Activated T-helper 1 cell treated with anti-CD3 and anti-CD28 coated beads, Interleukin-2, amount 50 U/mL, for 16 hours (primary cell): ENCODE measurements around the gene CREBRF.
"Not testable (repeated sequence)": the region's sequence is repeated elsewhere in the genome, so short reads cannot be mapped to it uniquely, and the experiment has no call there.

ENCODE experiments used
- DNase-seq, 2 donors: peaks; one replicate each; pipeline ENCODE4 v3.0.0-alpha.2; 2020; ENCODE audit warnings: low read depth in 1 of 2, low spot score in 1 of 2

The CREBRF gene, protein sequence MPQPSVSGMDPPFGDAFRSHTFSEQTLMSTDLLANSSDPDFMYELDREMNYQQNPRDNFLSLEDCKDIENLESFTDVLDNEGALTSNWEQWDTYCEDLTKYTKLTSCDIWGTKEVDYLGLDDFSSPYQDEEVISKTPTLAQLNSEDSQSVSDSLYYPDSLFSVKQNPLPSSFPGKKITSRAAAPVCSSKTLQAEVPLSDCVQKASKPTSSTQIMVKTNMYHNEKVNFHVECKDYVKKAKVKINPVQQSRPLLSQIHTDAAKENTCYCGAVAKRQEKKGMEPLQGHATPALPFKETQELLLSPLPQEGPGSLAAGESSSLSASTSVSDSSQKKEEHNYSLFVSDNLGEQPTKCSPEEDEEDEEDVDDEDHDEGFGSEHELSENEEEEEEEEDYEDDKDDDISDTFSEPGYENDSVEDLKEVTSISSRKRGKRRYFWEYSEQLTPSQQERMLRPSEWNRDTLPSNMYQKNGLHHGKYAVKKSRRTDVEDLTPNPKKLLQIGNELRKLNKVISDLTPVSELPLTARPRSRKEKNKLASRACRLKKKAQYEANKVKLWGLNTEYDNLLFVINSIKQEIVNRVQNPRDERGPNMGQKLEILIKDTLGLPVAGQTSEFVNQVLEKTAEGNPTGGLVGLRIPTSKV

GRCh38 chr5:173055983-173056782 is at the start of gene CREBRF:
TSS of gene CREBRF (plus strand) at chr5:173056352. CDS start at chr5:173080776, 24,424 bp downstream.
- DNase-seq, result peak; percentile 98 to 99

DNA sequence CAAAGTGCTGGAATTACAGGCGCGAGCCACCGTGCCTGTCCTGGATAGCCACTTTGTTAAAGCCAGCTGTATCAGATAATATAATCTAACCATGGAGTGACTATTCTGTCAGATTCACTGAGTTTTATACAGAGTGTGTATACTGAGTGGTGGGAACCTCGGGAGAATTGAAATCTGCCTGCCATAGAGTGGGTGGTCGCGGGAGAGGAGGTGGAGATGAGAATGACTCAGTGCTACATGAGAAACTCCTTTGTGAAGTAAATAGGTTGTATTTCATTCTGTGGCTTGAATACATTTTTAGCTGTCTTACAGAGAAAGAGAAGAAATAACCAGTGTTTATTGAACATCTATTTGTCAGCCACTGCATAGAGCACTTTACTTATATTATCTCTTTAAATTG is 46.1 kb upstream of the CREBRF start:
- DNase-seq, result no peak

DNA sequence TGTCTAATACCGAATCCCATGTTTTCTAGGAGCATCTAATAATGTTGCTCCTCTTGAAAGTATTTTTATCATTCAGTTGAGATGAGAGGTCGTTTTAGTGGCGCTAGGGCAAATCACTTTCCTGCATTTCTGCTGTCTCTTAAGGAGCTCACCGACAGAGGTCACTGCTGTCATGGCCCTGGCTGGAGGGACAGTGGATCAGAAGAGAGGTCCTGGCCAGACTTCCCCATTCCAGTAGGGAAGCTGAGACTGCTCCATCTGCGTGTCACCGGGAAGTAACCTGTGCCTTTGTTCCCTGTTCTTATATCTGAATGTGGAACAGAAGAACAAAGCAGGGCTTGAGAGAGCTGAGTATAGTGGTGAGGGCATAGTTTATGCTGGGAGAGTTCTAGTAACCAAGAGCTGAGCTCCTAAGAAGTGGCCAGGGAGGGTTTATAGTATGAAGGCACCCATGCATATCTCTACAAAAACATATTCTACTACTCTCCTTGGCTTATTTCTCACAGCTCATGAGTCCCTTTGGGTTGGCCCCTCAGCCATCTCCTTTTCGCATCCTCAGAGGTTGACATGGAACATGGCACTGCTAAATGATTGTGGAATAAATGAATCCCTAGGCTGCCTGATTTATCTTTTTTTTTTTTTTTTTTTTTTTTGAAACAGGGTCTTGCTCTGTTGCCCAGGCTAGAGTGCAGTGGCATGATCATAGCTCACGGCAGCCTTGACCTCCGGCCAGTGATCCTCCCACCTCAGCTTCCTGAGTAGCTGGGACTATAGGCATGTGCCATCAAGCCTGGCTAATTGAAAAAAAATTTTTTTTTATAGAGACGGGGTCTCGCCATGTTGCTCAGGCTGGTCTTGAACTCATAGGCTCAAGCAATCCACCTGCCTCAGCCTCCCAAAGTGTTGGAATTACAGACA is 45.3 kb upstream of the CREBRF start:
- DNase-seq, result no peak

DNA sequence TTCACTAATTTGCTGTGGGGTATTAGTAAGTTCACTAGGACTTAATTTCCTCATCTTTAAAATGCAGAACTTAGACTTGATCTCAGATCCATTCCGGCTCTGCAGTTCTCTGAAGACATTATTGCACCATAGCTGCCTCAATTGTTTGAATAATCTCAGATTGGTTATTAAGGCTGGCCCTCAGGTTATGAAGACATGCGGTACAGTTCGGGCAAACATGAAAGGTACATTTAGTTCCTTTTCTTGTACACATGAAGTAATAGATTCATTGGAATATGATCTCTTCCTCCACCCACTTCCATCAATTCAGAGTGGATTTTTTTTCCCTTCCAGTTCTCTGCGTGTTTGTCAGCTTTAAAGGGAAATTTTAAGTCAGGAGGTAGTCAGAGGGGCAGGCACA is 44.6 kb upstream of the CREBRF start:
- no peak for DNase-seq

DNA sequence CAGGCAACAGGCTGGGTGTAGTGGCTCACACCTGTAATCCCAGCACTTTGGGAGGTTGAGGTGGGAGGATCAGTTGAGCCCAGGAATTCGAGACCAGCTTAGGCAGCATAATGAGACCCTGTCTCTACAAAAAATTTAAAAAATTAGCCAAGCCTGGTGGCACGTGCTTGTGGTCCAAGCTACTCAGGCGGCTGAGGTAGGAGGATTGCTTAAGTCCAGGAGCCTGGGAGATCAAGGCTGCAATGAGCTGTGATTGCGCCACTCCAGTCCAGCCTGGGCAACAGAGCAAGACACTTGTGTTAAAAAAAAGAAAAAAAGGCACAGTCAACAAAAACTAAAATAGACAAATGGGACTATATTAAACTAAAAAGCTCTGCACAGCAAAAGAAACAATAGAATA is 43.3 kb upstream of the CREBRF start:
- DNase-seq, result no peak

DNA sequence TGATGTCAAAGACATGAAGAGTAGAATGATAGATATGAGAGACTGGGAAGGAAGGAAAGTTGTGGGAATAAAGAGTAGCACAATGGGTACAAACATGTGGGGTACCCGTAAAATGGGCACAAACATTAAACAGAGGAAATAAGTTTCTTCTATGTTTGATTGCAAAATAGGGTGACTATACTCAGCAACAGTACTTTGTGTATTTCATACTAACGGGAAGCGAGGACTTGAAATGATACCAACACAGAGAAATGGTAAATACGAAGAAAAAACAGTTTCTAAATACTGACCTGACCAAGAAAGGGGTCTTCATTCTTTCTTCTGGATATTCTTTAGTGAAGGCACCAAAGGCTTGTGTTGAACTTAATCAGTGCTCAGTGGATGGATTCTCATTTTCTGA is 41.5 kb upstream of the CREBRF start:
- no peak for DNase-seq

DNA sequence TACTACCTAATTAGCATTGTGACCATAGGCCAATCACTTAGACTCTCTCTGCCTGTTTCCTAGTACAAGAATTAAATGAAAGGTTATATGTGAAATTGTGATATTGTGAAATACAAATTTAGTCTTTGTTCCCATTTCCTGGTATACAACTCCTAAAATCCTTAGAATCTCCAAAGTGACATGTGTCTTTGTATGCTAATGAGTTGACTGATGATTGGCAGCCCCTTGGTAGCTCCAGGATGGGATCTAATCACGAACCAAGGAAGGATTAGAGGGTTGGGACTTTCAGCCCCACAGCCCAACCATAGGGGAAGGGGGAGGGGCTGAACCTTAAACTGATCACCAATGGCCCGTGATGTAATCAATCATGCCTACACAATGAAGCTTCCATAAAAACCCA is 41.0 kb upstream of the CREBRF start:
- no peak for DNase-seq

- no peak for DNase-seq
Measured at GRCh38 chr5:173015598-173016455, 40.3 kb upstream of the CREBRF start.

DNA sequence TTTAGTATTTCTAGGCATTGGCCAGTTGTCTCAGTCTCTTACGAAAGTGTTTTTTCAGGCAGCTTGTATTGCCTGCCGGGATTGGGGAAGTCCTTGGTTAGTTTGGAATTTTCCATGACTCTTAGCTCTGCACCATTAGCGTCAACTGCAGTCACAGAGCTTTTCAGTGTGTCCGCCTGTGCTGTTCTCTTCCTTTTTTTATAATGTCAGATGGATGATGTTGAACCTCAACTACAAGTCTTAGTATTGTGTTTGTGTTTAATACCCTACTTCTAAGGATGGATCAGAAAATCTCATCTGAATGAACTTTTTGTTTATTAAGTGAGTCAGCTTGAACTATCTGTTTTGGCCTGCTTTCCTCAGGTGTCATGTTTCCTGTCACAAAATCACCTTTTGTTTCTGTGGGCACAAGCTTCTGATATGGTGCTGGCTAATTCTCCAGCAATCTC is 39.5 kb upstream of the CREBRF start:
- DNase-seq, result no peak

GRCh38 chr5:173017087-173017486 is 39.1 kb upstream of the CREBRF start:
- not testable (repeated sequence) for DNase-seq

DNA sequence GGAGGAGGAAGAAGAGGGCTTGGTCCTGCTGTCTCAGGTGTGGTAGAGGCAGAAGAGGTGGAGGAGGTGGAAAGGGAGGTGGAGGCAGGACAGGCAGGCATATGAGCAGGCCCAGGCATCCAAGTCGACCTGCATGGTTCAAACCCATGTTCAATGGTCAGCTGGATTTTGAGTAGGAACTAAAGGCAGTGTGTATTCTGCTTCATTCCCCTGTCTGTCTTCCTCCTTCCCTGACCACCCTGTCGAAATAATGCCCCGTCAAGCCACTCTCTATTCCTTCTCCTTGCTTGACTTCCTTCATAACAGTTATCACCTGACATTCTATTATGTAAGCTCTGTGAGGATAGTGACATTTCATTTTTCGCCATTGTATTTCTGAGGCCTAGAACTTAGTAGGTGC is 37.8 kb upstream of the CREBRF start:
- no peak for DNase-seq

DNA sequence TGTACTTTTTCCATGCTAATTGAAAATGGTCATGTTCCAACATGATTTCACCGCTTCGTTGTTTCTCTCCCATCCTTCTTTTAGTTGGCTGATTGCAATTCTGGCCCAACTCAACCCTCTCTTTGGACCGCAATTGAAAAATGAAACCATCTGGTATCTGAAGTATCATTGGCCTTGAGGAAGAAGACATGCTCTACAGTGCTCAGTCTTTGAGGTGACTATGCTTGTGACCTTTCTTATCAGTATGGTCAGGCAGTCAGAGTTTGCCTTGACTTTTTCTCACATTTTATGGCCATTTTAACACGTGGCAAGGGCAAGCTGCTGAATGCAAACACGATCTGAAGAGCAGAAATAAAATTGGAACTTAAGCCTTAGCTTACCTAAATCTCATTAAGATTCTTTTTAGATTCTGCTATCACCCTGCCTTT is 36.0 kb upstream of the CREBRF start:
- no peak for DNase-seq

DNA sequence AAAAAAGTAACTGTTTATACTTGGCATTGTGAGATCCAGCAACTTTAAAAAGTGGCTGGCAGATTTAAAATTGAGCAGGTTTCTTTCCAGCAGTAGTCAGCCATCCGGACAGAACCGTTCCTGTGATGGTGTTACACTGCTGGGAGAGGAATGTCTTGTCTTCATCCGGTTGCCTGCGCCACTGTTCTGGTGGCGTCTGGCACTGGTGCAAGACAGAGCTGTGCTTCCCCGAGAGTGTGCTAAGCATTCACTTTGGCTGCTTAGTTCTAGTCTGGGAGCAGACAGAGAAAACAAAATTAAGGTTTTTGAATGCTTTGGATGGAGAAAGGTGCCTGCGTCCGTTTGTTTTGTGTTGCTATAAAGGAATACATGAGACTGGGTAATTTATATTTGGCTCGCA is 35.5 kb upstream of the CREBRF start:
- DNase-seq, result no peak

- no peak for DNase-seq
Measured at GRCh38 chr5:173025651-173026050, 30.5 kb upstream of the CREBRF start.

GRCh38 chr5:173027905-173028304 is 28.2 kb upstream of the CREBRF start:
- DNase-seq, result no peak

DNA sequence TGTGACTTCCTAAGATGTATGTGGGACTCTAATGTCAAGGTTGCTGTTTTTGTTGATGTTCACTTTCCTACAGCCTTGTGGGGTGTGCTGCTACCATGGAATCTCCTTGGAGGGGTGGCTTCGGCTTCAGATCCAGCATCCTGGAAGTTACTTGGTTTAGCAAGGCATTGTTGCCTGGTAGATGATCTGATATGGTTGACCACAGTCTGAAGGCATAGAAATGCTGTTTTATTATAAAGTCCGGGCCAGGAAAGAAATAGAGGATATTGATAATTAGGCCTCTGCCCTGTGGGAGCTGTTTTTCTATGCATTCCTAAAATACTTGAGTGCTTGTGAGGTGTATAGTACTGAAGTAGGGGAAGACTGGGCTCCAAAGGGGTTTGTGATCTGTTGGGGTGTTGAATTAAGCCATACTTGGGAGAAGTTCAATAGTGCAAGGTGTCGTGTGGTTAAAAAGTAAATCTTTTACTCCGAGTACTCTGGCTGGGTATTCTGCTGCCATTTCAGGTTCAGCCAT is 27.3 kb upstream of the CREBRF start:
- no peak for DNase-seq

DNA sequence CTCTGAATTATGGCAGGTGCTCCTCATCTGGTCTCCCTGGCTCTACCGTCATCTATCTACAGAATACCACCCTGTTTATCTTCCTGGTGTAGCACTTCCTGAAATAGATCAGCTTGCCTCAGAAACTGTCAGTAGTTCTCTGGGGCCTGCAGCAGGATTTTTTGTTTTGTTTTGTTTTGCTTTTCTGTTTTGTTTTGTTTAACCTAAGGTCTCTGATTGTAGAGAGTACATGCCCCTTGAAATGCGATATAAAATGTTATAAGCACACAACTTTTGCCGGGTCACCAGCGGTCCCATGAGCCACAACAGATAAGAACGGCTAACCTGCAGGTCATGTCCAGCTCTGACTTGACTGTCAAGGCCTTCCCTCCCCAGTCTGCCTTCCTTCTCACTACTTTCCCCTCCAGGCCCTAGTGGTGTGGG is 26.6 kb upstream of the CREBRF start:
- no peak for DNase-seq

DNA sequence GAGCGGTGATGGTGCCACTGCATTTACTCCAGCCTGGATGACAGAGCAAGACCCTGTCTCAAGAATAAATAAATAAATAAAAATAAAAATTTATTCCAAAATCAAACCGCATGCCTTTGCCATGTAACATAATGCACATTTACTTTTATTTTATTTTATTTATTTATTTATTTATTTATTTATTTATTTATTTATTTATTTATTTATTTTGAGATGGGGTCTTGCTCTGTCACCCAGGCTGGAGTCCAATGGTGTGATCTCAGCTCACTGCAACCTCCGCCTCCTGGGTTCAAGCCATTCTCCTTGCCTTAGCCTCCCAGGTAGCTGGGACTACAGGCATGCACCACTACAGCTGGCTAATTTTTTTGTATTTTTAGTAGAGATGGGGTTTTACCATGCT is 24.1 kb upstream of the CREBRF start:
- DNase-seq, result not testable (repeated sequence)

DNA sequence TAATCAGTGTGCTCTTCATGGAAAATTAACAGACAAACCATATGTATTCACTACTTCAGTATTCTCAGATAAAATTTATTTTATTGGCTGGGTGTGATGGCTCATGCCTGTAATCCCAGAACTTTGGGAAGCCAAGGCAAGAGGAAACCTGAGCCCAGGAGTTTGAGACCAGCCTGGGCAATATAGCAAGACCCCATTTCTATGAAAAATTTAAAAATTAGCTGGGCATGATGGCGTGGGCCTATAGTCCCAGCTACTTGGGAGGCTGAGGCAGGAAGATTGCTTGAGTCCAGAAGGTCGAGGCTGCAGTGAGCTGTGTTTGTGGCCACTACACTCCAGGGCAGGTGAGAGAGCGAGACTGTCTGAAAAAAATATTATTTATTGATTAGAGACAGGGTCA is 23.4 kb upstream of the CREBRF start:
- no peak for DNase-seq

GRCh38 chr5:173033923-173034322 is 22.2 kb upstream of the CREBRF start:
- no peak for DNase-seq
